ENCODE measurements around the gene IL4R.
"Not testable (repeated sequence)": the region's sequence is repeated elsewhere in the genome, so short reads cannot be mapped to it uniquely, and the experiment has no call there.

GRCh38 chr16:27329376-27330079 is 15.8 kb downstream of the IL4R start:
- not testable (repeated sequence) for TF ChIP-seq POLR2AphosphoS5, CTCF (IDR thresholded peaks at IDR 0.05)
